NCI-H82 treated with DMSO at 0.1 percent for 48 hours (cell line): ENCODE results near the gene LRPPRC.

Experiments used
- DNase-seq: peaks from one replicate; lab custom pipeline; 2025; ENCODE audit not compliant: unreplicated experiment; lab: John Stamatoyannopoulos, UW

The LRPPRC gene

DNA sequence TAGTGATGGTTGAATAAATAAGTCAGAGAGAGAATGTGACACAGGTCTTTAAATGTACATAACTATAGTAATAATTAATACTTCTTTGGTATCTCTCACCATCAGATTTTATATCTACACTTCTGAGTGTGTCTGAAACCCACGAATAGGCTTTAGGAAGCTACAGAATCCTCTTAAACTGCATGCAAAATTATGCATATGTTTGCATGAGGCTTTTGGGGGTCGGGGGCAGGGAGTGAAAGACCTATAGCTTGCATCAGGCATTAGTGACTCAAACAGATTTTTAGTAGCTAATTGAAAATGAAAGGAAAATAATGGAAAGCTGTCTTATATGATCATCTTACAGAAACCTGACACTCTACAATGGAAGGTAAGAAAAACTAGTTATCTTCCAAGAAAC lies 14.9 kb downstream of the LRPPRC start:
- DNase-seq: no peak

DNA sequence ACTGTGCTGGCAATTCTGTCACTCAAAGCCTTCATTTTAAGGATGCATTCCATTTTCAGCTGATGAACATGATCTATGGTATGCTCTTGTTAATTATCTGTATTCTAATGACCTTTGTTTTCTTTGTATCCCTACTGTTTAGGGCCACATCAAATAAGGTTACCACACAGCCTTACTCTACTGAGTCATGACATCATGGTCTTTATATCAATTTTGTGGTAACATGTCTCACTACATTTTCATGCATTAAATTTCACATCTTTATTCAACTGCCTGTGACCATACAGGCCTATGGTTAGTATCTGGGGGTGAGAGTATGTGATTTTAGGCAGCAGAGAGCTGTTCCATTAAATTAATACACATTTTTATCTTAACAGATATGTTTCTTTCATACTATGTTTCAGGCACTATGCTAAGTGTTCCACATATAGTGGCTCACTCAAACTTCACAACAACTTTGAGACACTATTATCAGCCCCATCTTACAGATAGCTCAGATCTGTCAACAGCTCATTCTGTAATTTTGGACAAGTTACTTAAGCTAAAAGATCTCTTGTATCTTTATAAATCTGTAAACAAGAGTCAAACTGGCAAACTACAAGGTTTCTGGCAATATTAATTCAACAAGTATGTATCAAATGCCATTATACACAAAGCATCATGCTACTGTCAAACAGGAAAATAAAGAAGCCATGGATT lies 18.0 kb downstream of the LRPPRC start:
- DNase-seq: no peak

DNA sequence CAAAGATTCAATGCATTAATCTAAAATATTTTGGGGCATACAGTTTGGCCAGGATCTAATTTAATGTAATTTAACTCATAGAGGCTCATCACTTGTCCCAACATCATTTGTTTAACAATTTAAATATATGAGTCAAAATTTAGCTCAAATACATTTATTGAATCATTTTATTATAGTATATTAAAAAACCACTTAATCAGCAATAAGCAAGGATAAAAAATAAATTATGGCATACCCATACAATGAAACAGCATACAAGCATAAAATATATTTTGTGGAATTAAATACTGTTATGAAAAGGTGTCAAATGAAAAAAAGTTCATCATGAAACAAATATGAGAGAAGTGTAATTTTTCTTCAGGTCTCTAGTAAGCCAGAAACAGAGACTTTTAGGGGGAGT lies 34.9 kb downstream of the LRPPRC start:
- DNase-seq: no peak

DNA sequence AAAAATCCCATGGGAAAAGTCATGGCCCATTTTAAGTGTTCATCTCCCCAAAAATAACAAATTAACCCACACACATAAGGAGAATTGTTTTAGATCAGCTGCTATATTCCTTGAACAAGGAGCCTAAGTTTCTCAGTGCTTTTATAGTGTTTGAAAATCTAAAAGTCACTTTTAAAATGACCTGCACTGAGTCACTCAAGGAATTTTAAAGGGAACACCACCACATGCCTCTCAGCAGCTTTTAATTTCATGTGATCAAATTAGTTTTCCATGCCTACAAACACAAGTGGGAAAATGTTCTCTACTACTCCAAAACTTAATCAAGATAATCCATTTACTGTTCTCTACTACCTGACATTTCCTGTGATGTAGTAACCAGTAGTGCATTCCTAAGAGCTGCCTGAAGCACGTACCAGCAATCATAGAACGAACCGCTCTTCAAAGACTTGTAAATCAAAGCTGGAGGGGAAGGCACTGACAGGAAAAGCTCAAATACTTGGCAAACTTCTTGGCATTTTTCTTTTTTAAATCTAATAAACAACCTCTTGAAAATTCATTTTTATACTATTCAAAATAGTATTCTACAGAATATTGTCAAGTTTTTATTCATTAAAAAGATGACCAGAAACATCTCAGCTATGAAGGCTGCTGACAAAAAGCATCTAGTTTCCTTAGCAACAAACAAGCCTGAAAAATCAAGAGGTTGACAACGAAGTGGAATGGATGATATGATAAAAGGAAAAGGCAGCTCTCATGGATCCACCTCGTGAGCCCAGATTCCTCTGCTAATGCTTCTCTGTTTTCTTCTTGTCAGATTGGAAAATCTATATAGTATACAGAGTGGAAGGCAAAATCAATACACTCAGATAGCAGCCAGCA lies 37.2 kb downstream of the LRPPRC start:
- no peak for DNase-seq

GRCh38 chr2:43950383-43951008 lies 45.3 kb downstream of the LRPPRC start:
- no peak for DNase-seq

- DNase-seq: no peak
Measured at GRCh38 chr2:43948370-43948769, 47.4 kb downstream of the LRPPRC start.

DNA sequence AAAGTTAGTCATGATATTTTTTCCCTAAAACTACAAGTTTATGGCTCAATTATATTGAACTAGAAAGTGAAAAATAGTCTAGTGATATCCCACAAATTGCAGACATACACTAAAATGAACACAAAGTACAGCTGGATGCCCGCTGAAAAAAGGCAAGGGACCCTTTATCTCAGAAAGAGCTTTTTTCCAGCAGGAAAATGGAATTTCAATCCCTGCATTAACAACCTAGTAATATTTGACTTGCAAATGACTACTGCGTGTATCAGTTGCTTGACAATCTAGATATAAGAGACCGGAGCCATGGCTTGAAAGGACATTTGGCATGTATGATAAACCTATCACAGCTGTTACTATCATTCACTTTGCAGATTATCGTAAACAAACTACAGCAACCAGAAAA lies 49.1 kb downstream of the LRPPRC start:
- DNase-seq: no peak

- no peak for DNase-seq
Measured at GRCh38 chr2:43945439-43945838, 50.4 kb downstream of the LRPPRC start.

DNA sequence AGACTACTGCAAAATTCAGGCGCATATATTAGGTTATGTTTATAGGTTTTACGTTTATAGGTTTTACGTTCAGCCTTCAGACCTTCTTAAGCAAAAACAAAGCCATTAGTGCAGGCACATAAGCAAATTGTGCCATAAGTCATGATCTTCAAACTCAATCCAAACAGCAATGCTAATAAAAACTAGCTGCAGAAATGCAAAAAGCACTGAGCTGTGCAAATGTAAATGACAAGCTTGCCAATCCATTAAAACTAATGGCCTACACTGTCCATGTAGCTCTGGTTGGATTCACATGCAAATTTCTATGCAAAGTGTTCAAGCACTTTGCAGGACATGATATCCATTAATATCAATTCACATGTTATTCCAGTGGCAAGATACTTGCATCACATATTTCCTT lies 50.9 kb downstream of the LRPPRC start:
- DNase-seq: no peak

GRCh38 chr2:43943809-43944452 lies 51.9 kb downstream of the LRPPRC start:
- DNase-seq: peak; percentile 77

GRCh38 chr2:43943323-43943722 lies 52.5 kb downstream of the LRPPRC start:
- DNase-seq: no peak

- no peak for DNase-seq
Measured at GRCh38 chr2:43942881-43943280, 52.9 kb downstream of the LRPPRC start.

- DNase-seq: no peak
Measured at GRCh38 chr2:43941966-43942365, 53.8 kb downstream of the LRPPRC start.

DNA sequence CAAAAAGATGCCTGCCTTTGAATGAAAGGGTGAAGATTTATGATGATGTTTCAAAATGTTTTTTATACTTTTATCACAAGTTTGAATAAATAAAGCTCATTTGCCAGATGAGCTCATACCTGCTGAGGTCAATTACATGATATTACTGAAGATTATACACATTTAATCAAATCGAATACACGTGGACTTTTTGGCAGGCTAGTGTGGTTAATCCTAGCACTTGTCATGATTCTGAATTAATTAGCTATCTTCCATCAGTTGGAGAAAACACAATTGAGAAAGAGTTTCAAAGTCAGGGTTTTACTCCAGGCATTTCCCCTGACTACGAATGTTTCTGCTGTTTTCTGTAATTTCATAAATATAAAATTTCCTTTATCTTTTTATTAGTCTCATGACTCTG lies 54.4 kb downstream of the LRPPRC start:
- DNase-seq: peak; percentile 64

DNA sequence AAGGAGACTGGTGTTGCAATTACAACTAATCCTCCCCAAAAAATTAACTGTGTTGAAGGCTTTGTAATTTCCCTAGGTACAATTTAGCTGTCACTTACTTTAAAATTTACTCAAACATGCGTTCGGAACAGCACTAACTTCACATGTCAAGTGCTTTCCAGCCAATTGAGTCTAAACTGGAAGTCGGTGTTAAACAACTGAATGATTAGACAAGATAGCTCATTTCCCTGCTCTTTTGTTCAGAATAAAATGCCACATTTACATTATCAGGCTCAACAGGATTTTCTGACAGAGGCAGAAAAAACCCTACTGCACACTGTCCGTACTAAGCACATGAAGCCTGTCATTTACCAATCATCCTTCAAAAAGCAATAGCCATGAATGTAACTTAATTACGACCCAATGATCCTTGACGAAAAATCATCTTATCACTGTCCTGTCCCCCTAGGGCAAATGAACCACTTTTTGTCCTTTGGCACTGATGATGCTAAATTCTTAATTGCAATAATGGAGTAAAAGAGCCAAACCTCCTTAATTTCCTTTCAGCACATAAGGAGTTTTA lies 56.0 kb downstream of the LRPPRC start:
- no peak for DNase-seq

DNA sequence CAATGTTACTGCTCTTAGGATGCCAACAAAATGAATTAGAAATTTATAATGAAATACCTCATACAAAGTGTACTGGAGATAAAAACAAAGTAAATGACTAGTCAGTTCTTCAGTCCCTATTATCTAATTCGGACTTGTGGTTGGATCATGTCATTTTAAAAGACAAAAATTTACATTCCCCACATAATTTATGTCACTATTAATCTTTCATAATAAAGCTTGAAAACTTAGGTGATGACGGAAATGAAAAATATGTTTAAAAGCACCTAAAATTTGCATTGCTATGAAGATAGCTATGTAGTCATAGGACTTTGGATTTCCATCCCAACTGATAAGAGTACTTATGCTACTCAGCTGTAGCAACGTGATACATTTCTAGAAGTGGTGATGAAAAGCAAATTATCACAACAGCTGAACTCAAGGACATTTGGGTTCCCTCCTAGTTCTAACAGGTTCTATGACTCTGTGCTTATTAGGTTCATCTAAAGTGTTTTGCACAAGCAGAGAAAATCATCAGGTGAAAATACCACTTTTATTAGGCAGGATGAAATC lies 58.4 kb downstream of the LRPPRC start:
- no peak for DNase-seq

DNA sequence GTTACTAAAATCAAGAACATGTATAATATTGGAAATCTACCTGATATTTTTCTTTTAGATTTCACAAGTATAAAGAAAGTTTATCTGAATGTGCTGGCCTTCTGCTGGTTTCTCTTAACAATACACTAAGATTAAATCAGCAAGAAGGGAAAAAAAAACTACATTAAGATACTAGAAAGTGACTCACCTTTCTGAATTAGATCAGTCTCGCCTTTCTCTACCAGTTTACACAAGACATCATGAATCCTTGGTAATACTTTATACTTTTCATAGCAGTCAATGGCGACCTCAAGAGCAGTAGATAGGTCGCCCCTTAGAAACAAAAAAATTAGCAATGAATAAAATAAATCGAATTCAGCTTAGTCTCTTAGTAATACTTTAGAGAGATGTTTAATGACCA lies 61.2 kb downstream of the LRPPRC start:
- DNase-seq: no peak

- DNase-seq: no peak
Measured at GRCh38 chr2:43931293-43931692, 64.5 kb downstream of the LRPPRC start.

DNA sequence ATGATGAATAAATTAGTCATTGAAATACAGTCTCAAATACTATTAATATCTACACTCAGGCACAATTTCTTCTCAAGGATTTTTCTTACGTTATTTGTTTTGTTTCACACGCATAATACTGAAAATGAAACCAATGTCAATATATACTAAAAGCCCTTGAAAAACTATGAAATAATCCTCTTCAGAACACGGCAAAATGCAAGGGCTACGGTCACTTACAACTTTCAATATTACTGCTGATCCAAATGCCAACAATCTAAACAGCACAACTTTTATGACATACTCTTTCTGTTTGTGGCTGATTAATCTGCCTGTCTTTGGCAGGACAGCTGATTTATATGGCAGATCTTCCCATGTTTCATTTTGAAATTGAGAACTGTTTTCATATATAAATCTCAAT lies 68.3 kb downstream of the LRPPRC start:
- DNase-seq: no peak

- DNase-seq: no peak
Measured at GRCh38 chr2:43925431-43925830, 70.4 kb downstream of the LRPPRC start.

GRCh38 chr2:43924463-43924862 lies 71.3 kb downstream of the LRPPRC start:
- no peak for DNase-seq
